MG63 (cell line): Measurements from ENCODE around the gene SPESP1. TPM values are rescaled to one million over a fixed set of nuclear protein-coding genes. Genes with fewer than 3 reads are reported as not detected.

Experiments used
- total RNA-seq: library from RNA; depleted of rRNA; stranded (reverse); fragments of >200 nt; shearing (Covaris generic); gene quantifications from 2 replicates; pipeline ENCODE4 v1.2.3, GENCODE V29; 2014; ENCODE audit warnings: low replicate concordance; rRNA removed

Gene SPESP1
- total RNA-seq, 1 experiment from 2014 or later: not detected

Other genes starting within 250 kb of the SPESP1 start
- 44.3 and 47.5 TPM in 2 replicates for gene ANP32A, start 109.6 kb upstream of the SPESP1 start, total RNA-seq
- not detected in 2 replicates for gene NOX5, start 84.2 kb downstream of the SPESP1 start, total RNA-seq
- 12.2 and 21.4 TPM in 2 replicates for gene GLCE, start 230.1 kb downstream of the SPESP1 start, total RNA-seq